Common myeloid progenitor, CD34-positive (primary cell): ENCODE data around the gene DYNC2LI1.

Experiments
- CTCF ChIA-PET: fragments of 350-600 bp; sonication (Branson Sonifier 250); formaldehyde crosslinking; loops from one replicate; lab custom pipeline; 2021; ENCODE audit warnings: antibody characterized with exemption; lab: Charles Lee
- POLR2A ChIA-PET: fragments of 350-600 bp; sonication (Branson Sonifier 250); formaldehyde crosslinking; loops from one replicate; lab custom pipeline; 2021; ENCODE audit warnings: antibody characterized with exemption; lab: Charles Lee
- DNase-seq, 3 donors: peaks; one replicate each; pipeline versions ENCODE4 v3.0.0 to v3.0.0-alpha.2; 2013
- H3K27ac ChIP-seq, 2 experiments: 1 replicate in 1 of 2; 2 replicates in 1 of 2; pipeline ENCODE4 v1.7.0; 2013; ENCODE audit warnings: inconsistent platforms in 2 of 2, low read length in 2 of 2, mild to moderate bottlenecking in 2 of 2, low read depth in 1 of 2, moderate library complexity in 1 of 2; ENCODE audit not compliant: severe bottlenecking in 2 of 2, insufficient read depth in 1 of 2, poor library complexity in 1 of 2
- H3K27me3 ChIP-seq, 5 experiments: replicated peaks in 2 of 5; 1 replicate in 3 of 5; 2 replicates in 2 of 5; pipeline versions ENCODE4 v1.6.1 to v1.7.0; 2013; ENCODE audit warnings: low read length in 4 of 5, mild to moderate bottlenecking in 2 of 5, moderate library complexity in 2 of 5, inconsistent platforms in 1 of 5; ENCODE audit not compliant: insufficient read depth in 5 of 5, control insufficient read depth in 4 of 5
- H3K36me3 ChIP-seq, 4 experiments: 1 replicate in 2 of 4; 2 replicates in 2 of 4; pipeline versions ENCODE4 v1.6.1 to v1.7.0; 2013; ENCODE audit warnings: low read length in 3 of 4, control low read depth in 1 of 4, mild to moderate bottlenecking in 1 of 4; ENCODE audit not compliant: control insufficient read depth in 4 of 4, insufficient read depth in 4 of 4
- H3K4me1 ChIP-seq, 4 experiments: 1 replicate in 3 of 4; 2 replicates in 1 of 4; pipeline versions ENCODE4 v1.6.1 to v1.7.1; 2013; ENCODE audit warnings: low read length in 3 of 4, mild to moderate bottlenecking in 3 of 4, control low read depth in 1 of 4, inconsistent platforms in 1 of 4, moderate library complexity in 1 of 4; ENCODE audit not compliant: control insufficient read depth in 4 of 4, insufficient read depth in 4 of 4; ENCODE audit errors: control extremely low read depth in 1 of 4
- H3K4me3 ChIP-seq, 7 experiments: 1 replicate in 4 of 7; 2 replicates in 3 of 7; pipeline versions ENCODE4 v1.5.1 to v1.7.0; 2013; ENCODE audit warnings: mild to moderate bottlenecking in 7 of 7, low read length in 6 of 7, moderate library complexity in 6 of 7, inconsistent platforms in 2 of 7, low read depth in 2 of 7, control low read depth in 1 of 7; ENCODE audit not compliant: insufficient read depth in 4 of 7, control insufficient read depth in 1 of 7; ENCODE audit errors: extremely low read depth in 1 of 7
- H3K9me3 ChIP-seq, 5 experiments: 1 replicate in 4 of 5; 2 replicates in 1 of 5; pipeline versions ENCODE4 v1.6.1 to v1.7.1; 2013; ENCODE audit warnings: low read length in 4 of 5, mild to moderate bottlenecking in 2 of 5, inconsistent platforms in 1 of 5, low read depth in 1 of 5, moderate library complexity in 1 of 5; ENCODE audit not compliant: control insufficient read depth in 4 of 5, insufficient read depth in 2 of 5; ENCODE audit errors: control extremely low read depth in 1 of 5
- WGBS: methylation state at CpG from one replicate; pipeline ENCODE4 v1.1.5; 2013; ENCODE audit not compliant: insufficient coverage; 5-methylcytosine and 5-hydroxymethylcytosine counted together

Gene DYNC2LI1

GRCh38 chr2:43796206-43796605 lies 22.4 kb downstream of the DYNC2LI1 start:
- DNase-seq, result no peak
- Histone ChIP-seq H3K27me3 (no peaks in the 10 kb centered on the region), H3K4me1 (no peaks in the 10 kb centered on the region), H3K4me3 (no peak overlapping the region), H3K27ac (no peak overlapping the region), H3K9me3 (no peaks in the 10 kb centered on the region), H3K36me3 (peaks cover 0 to 4% (median 3%) of the 10 kb centered on the region in 4 experiments)
- WGBS, result no CpG with 5 or more reads among the region's 1 CpG
- ChIA-PET POLR2A (no interaction called here), CTCF (no interaction called here)

DNA sequence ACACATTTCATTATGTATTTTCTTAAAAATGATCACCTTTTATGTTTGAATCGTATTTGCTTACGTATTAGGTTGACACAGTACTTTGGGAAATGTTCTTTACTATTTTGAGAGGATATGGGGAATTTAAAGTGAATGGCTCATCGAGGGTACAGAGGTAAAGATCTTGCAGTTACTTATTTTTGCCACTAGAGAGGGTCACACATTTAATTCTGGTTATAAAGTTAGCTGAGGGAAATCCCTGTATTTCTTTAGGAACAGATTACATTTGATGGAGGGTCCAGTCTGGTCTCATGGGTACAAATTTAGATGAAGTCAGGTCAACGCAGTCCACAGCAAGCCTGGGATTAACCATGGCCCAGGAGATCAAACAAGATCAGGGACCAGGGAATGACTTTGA lies 24.5 kb downstream of the DYNC2LI1 start:
- no peak for DNase-seq
- CTCF ChIA-PET, result interaction anchor here (1.2 kb wide), 1 partner anchor 55 kb away, joined by 3 read pairs; no protein-coding TSS in a partner anchor
- Histone ChIP-seq H3K4me1 (no peaks in the 10 kb centered on the region), H3K9me3 (no peaks in the 10 kb centered on the region), H3K36me3 (peaks cover 0 to 2% (median under 1%) of the 10 kb centered on the region in 4 experiments), H3K27ac (no peak overlapping the region), H3K4me3 (no peak overlapping the region), H3K27me3 (no peaks in the 10 kb centered on the region)
- POLR2A ChIA-PET, result no interaction called here
- 89% methylated on average over 2 of the region's 4 CpGs for WGBS

DNA sequence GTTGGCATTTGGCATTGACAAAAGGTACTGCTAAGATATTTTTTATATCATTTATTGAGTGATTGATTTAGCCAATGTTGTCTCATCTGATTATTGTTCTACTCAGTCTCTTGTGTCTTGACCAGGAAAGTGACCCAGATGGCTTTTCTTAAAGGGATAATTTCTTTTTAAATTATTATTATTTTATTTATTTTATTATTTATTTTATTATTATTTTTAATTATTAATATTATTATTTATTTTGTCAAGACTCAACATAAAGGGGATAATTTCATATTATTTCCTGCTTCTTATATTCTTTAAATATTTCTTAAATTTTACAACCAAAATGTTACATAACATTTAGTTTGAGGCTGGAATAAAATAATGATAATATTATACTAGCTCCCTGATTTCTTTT lies 27.1 kb downstream of the DYNC2LI1 start:
- CTCF ChIA-PET, result interaction anchor here (1.0 kb wide), 1 partner anchor 9 kb away, joined by 3 read pairs; no protein-coding TSS in a partner anchor

GRCh38 chr2:43802135-43802534 lies 28.3 kb downstream of the DYNC2LI1 start:
- no peak for DNase-seq
- H3K27me3 ChIP-seq, result no peaks in the 10 kb centered on the region
- H3K27ac ChIP-seq, result no peak overlapping the region
- H3K9me3 ChIP-seq, result no peaks in the 10 kb centered on the region
- H3K4me1 ChIP-seq, result no peaks in the 10 kb centered on the region
- no CpG with 5 or more reads among the region's 2 CpGs for WGBS
- no peak overlapping the region for H3K4me3 ChIP-seq
- ChIA-PET CTCF (no interaction called here), POLR2A (no interaction called here)
- H3K36me3 ChIP-seq, result peaks cover 0 to 6% (median 3%) of the 10 kb centered on the region in 4 experiments

More for the DNA sequence above, 27.1 kb downstream of the DYNC2LI1 start:
- POLR2A ChIA-PET, result no interaction called here
- no peaks in the 10 kb centered on the region for H3K9me3 ChIP-seq
- peaks cover 2 to 6% (median 4%) of the 10 kb centered on the region in 4 experiments for H3K36me3 ChIP-seq
- H3K27me3 ChIP-seq, result no peaks in the 10 kb centered on the region
- H3K27ac ChIP-seq, result no peak overlapping the region
- H3K4me1 ChIP-seq, result no peaks in the 10 kb centered on the region
- H3K4me3 ChIP-seq, result no peak overlapping the region
- DNase-seq, result no peak

GRCh38 chr2:43803113-43803512 lies 29.3 kb downstream of the DYNC2LI1 start:
- H3K4me1 ChIP-seq, result no peaks in the 10 kb centered on the region
- ChIA-PET POLR2A (no interaction called here), CTCF (no interaction called here)
- no peak overlapping the region for H3K4me3 ChIP-seq
- WGBS, result no CpG with 5 or more reads among the region's 1 CpG
- no peak for DNase-seq
- no peak overlapping the region for H3K27ac ChIP-seq
- H3K27me3 ChIP-seq, result no peaks in the 10 kb centered on the region
- peaks cover 0 to 6% (median 3%) of the 10 kb centered on the region in 4 experiments for H3K36me3 ChIP-seq
- no peaks in the 10 kb centered on the region for H3K9me3 ChIP-seq

DNA sequence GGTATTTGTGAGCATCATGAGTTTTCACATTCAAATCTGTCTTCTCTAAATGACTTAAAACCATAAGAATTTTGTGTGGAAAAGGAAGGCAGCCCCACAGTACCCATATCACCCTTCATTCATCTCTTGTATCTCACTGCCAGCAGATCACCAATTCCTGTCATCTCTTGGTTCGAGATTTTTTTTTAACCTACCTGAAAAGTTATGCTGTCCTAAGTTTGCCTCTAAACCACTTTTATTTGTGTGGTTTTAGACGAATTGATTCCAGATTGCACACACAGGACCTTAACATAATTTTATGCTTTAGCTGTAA lies 32.8 kb downstream of the DYNC2LI1 start:
- H3K36me3 ChIP-seq, result peaks cover 0 to 10% (median 4%) of the 10 kb centered on the region in 4 experiments
- 100% methylated on average over 1 of the region's 2 CpGs for WGBS
- no peaks in the 10 kb centered on the region for H3K9me3 ChIP-seq
- ChIA-PET CTCF (no interaction called here), POLR2A (no interaction called here)
- H3K4me3 ChIP-seq, result no peak overlapping the region
- H3K27me3 ChIP-seq, result no peaks in the 10 kb centered on the region
- no peak overlapping the region for H3K27ac ChIP-seq
- no peaks in the 10 kb centered on the region for H3K4me1 ChIP-seq
- no peak for DNase-seq

- ChIA-PET CTCF (interaction anchor here (1.4 kb wide), 1 partner anchor 11 kb away, joined by 6 read pairs; no protein-coding TSS in a partner anchor), POLR2A (no interaction called here)
- WGBS, result 100% methylated on average over 1 of the region's 2 CpGs
- no peaks in the 10 kb centered on the region for H3K27me3 ChIP-seq
- no peaks in the 10 kb centered on the region for H3K9me3 ChIP-seq
- H3K27ac ChIP-seq, result no peak overlapping the region
- no peak for DNase-seq
- no peaks in the 10 kb centered on the region for H3K4me1 ChIP-seq
- H3K36me3 ChIP-seq, result peaks cover 0 to 4% (median 2%) of the 10 kb centered on the region in 4 experiments
- no peak overlapping the region for H3K4me3 ChIP-seq
These were observed 36.6 kb downstream of the DYNC2LI1 start for GRCh38 chr2:43810452-43810851.
